Spleen (tissue), 7 donors: Measurements from ENCODE around the gene HIVEP3.

Source experiments
- POLR2A ChIP-seq, 3 donors: fragments of 450-650 bp; IDR thresholded peaks; one replicate each; pipeline ENCODE4 v1.5.1; 2017; ENCODE audit warnings: antibody characterized with exemption in 3 of 3, mild to moderate bottlenecking in 1 of 3
- TF ChIP-seq, protein P1 (sequence below), 11 experiments: fragments of 200-600 bp in 7 of 11; fragments of 450-650 bp in 4 of 11; sonication (generic) in 4 of 11; IDR thresholded peaks in 8 of 11; conservative IDR thresholded peaks in 3 of 11; 1 replicate in 7 of 11; 2 replicates in 4 of 11; pipeline versions ENCODE4 v1.4.0 to v1.8.0; 2016 to 2021; ENCODE audit warnings: antibody characterized with exemption in 11 of 11, inconsistent platforms in 4 of 11, mild to moderate bottlenecking in 1 of 11
- donor health status: DM: no; HTN: no; CAD: no; lungs with moderate emphysema.
- donor health status: DM: no; HTN: no; CAD: no.
- donor health status: DM: no; HTN: no; CAD: no.

DNA sequence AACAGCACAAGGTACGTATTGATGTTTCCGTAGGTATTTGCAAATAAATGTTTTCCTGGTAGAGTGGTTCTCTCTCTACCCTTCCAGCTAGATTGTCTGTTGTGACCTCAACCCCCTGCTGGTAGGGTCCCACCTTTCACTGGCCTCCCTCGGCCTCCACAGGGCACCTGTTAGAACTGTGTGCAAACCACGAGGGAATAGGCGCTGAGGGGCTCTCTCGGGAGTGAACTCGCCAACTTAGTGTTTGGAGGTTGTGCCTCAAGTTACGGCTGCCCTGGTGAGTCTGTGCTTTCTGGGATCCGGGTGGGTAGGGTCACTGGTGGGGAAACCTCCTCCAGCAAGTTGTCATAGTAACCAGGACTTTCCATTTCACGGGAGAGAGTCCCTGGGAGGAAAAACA lies 229.6 kb downstream of the HIVEP3 start:
- TF ChIP-seq, protein P1, sequence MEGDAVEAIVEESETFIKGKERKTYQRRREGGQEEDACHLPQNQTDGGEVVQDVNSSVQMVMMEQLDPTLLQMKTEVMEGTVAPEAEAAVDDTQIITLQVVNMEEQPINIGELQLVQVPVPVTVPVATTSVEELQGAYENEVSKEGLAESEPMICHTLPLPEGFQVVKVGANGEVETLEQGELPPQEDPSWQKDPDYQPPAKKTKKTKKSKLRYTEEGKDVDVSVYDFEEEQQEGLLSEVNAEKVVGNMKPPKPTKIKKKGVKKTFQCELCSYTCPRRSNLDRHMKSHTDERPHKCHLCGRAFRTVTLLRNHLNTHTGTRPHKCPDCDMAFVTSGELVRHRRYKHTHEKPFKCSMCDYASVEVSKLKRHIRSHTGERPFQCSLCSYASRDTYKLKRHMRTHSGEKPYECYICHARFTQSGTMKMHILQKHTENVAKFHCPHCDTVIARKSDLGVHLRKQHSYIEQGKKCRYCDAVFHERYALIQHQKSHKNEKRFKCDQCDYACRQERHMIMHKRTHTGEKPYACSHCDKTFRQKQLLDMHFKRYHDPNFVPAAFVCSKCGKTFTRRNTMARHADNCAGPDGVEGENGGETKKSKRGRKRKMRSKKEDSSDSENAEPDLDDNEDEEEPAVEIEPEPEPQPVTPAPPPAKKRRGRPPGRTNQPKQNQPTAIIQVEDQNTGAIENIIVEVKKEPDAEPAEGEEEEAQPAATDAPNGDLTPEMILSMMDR (IDR thresholded peaks at IDR 0.05 in 8 of 11, conservative IDR thresholded peaks at IDR 0.05 in 3 of 11), result no peak
- TF ChIP-seq POLR2A (IDR thresholded peaks at IDR 0.05), result no peak
